K562 (cell line): ENCODE results near the gene VEZF1. TPM values are rescaled to one million over a fixed set of nuclear protein-coding genes. Genes with fewer than 3 reads are reported as not detected.
A peak's percentile ranks its signal among the peaks of the same experiment; 100 is the strongest.

ENCODE experiments used
- CTBP1 ChIP-seq: fragments of 450-650 bp; IDR thresholded peaks from 2 replicates; pipeline ENCODE4 v1.6.1; 2016; ENCODE audit warnings: borderline replicate concordance
- JUND ChIP-seq, 2 experiments: IDR thresholded peaks; 2 replicates in 1 of 2; 3 replicates in 1 of 2; pipeline ENCODE4 v1.6.1; 2011; ENCODE audit warnings: borderline replicate concordance in 2 of 2, low read depth in 2 of 2, low read length in 2 of 2, improper control_type of control experiment in 1 of 2, missing biosample characterization in 1 of 2, missing genetic modification characterization in 1 of 2, missing genetic modification reagents in 1 of 2
- TFAP4 ChIP-seq: sonication (generic); formaldehyde crosslinking; IDR thresholded peaks from 2 replicates; pipeline ENCODE4 v1.8.0; 2022; ENCODE audit warnings: missing genetic modification reagents, mild to moderate bottlenecking, moderate library complexity, borderline replicate concordance
- ZNF318 ChIP-seq, 2 experiments: fragments of 450-650 bp; IDR thresholded peaks; 2 replicates each; pipeline ENCODE4 v1.6.1; 2016; ENCODE audit warnings: mild to moderate bottlenecking in 2 of 2, borderline replicate concordance in 1 of 2, low read depth in 1 of 2, moderate library complexity in 1 of 2
- polyA plus RNA-seq, 8 experiments: library from polyadenylated mRNA; depleted of rRNA in 4 of 8; stranded (reverse) in 5 of 8; unstranded in 3 of 8; fragments of >200 nt; fragmentation: Nextera tagmentation in 2 of 8; fragmentation: Illumina TruSeq in 1 of 8; extraction: Ambion mirVana in 2 of 8; extraction: Trizol in 1 of 8; gene quantifications; 2 replicates each; pipeline versions ENCODE4 v1.2.1 to v1.2.3, GENCODE V29; 2011 to 2014; ENCODE audit warnings: inconsistent platforms in 1 of 8, missing spikeins in 1 of 8
- total RNA-seq, 7 experiments: library from RNA; depleted of rRNA in 6 of 7; stranded (reverse); fragments of >200 nt in 6 of 7; fragmentation: Illumina TruSeq in 2 of 7; extraction: Trizol in 2 of 7; gene quantifications; 2 replicates each; pipeline versions ENCODE4 v1.2.1 to v1.2.3, GENCODE V29; 2011 to 2021; ENCODE audit warnings: low replicate concordance in 1 of 7

The VEZF1 gene
- total and polyA plus RNA-seq, 9 of the 15 experiments (the other 6 are each of a cell fraction or from before 2014, with no cell fraction given): 9.5 to 33.4 (median 22.1) TPM

- TF ChIP-seq ZNF318 (IDR thresholded peaks at IDR 0.05; ENCODE audit: borderline replicate concordance in 1 of 2, low read depth in 1 of 2) (peak in 1 of 2 experiments; percentile 85; a peak in 2 of 4 replicates), TFAP4 (CRISPR knock-in tag) (peak; percentile 80), JUND (IDR thresholded peaks at IDR 0.05; ENCODE audit: borderline replicate concordance, low read depth, low read length) (0 out of 2 replicates have a peak, but pooled peaks have one; percentile 2), JUND (tag; IDR thresholded peaks at IDR 0.05; ENCODE audit: borderline replicate concordance, low read depth, low read length) (0 out of 3 replicates have a peak, but pooled peaks have one; percentile 18), CTBP1 (peak; percentile 47; the same call in 1 of the 2 replicates)
Measured at GRCh38 chr17:57946798-57947358, 41.2 kb downstream of the VEZF1 start (continued).
